ENCODE results near the gene BFSP2. TPM values are rescaled to one million over a fixed set of nuclear protein-coding genes. Genes with fewer than 3 reads are reported as not detected.
A peak's percentile ranks its signal among the peaks of the same experiment; 100 is the strongest.

Gene BFSP2
- total and polyA plus RNA-seq, 2 of the 4 experiments (the other 2 are of a cell fraction), result not detected

DNA sequence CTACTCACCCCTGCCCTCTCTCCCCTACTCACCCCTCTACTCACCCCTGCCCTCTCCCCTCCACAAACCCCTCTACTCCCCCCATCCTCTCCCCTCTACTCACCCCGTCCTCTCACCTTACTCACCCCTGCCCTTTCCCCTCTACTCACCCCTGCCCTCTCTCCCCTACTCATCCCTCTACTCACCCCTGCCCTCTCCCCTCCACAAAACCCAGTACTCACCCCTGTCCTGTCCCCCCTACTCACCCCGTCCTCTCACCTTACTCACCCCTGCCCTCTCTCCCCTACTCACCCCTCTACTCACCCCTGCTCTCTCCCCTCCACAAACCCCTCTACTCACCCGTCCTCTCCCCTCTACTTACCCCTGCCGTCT lies 14.2 kb downstream of the BFSP2 start:
- H3K23ac ChIP-seq (ENCODE audit: low read depth, low read length), result peak overlapping the region; percentile 70; the same call in 1 of the 2 replicates
- no peak overlapping the region; the same call in 1 of the 2 replicates for H2BK120ac ChIP-seq (ENCODE audit: low read depth, low read length)
- H4K91ac ChIP-seq (ENCODE audit: insufficient read depth, low read depth, low read length), result no peak overlapping the region
- no peak overlapping the region for H2AFZ ChIP-seq (replicated peaks; ENCODE audit: low read length, poor library complexity)
- WGBS, 2 experiments (ENCODE audit: extremely low coverage in 2 of 2, insufficient read length in 1 of 2), result 92 to 100% methylated on average over 1 to 2 of the region's 4 CpGs
- H3K18ac ChIP-seq (ENCODE audit: low read depth, low read length), result no peak overlapping the region
- no peak overlapping the region for H3K4me2 ChIP-seq (ENCODE audit: low read depth, low read length)
- H4K8ac ChIP-seq (ENCODE audit: low read depth in 2 of 2, low read length in 2 of 2), result no peak overlapping the region
- H2BK5ac ChIP-seq (ENCODE audit: low read depth, low read length, poor library complexity, severe bottlenecking), result peak overlapping the region; percentile 90
- no peak overlapping the region; the same call in 2 of the 3 replicates for H2BK15ac ChIP-seq (ENCODE audit: low read depth, low read length)
- no peak overlapping the region for H3K14ac ChIP-seq (replicated peaks; ENCODE audit: low read depth, low read length)
- no peak overlapping the region for H4K5ac ChIP-seq (ENCODE audit: low read depth, low read length)
- DNase-seq, result no peak
- no peak overlapping the region for H3K4me3 ChIP-seq (ENCODE audit: insufficient read depth, low read depth, low read length)
- peaks cover 20% of the 10 kb centered on the region for H3K4me1 ChIP-seq (ENCODE audit: control insufficient read depth, insufficient read depth, low read length)
- POLR2A ChIA-PET (ENCODE audit: unreplicated experiment), result no interaction called here
- no TSS peak for BruUV-seq (replicated peaks)
- peaks cover 3 to 23% of the 10 kb centered on the region in 2 experiments; a peak in 2 of 4 replicates for H3K79me1 ChIP-seq (ENCODE audit: low read depth in 1 of 2, low read length in 2 of 2)
- no peak overlapping the region; the same call in 1 of the 2 replicates for H3K27ac ChIP-seq (ENCODE audit: insufficient read depth, low read length)
- H3K56ac ChIP-seq (ENCODE audit: extremely low read depth, insufficient read depth, low read length), result no peak overlapping the region
- no peaks in the 10 kb centered on the region for H3K27me3 ChIP-seq (ENCODE audit: control insufficient read depth, insufficient read depth, low read length)
- peaks cover 9% of the 10 kb centered on the region; the same call in 1 of the 2 replicates for H3K9me1 ChIP-seq (ENCODE audit: insufficient read depth, low read length)
- H3K9me3 ChIP-seq (ENCODE audit: control insufficient read depth, insufficient read depth, low read length), result no peaks in the 10 kb centered on the region
- no peak for ATAC-seq (ENCODE audit: low read depth)
- H2BK20ac ChIP-seq (ENCODE audit: low read depth, low read length), result no peak overlapping the region
- CTCF ChIA-PET, result interaction anchor here (1.4 to 2.0 kb wide), 2 partner anchors 373 to 688 kb away, joined by 5 to 7 read pairs; no protein-coding TSS in a partner anchor
- H3K36me3 ChIP-seq (ENCODE audit: control insufficient read depth, insufficient read depth, low read length), result no peaks in the 10 kb centered on the region
- no peak overlapping the region for H3K9ac ChIP-seq (ENCODE audit: low read depth, low read length)
- H3K4ac ChIP-seq (ENCODE audit: low read depth, low read length), result peak overlapping the region; percentile 95; the same call in 1 of the 2 replicates
- H4K20me1 ChIP-seq (ENCODE audit: insufficient read depth, low read length), result no peaks in the 10 kb centered on the region
- dilution Hi-C loops (cut with HindIII; ENCODE audit: low sequenced_read_pairs, unreplicated experiment) (no loop called here), intact Hi-C loops (cut with micrococcal nuclease) (no loop called here), in situ Hi-C loops (cut with MboI; ENCODE audit: low sequenced_read_pairs) (no loop called here)
- H2AK5ac ChIP-seq (ENCODE audit: low read depth, low read length), result no peak overlapping the region
- TF ChIP-seq RAD21 (IDR thresholded peaks at IDR 0.05; ENCODE audit: low read length), result no peak
- no peak overlapping the region for H2AK9ac ChIP-seq (replicated peaks; ENCODE audit: low read depth, low read length, poor library complexity)
